ENCODE measurements around the gene ARL4A. TPM values are rescaled to one million over a fixed set of nuclear protein-coding genes. Genes with fewer than 3 reads are reported as not detected.

The ARL4A gene
- total and polyA plus RNA-seq, 9 of the 15 experiments (the other 6 are each of a cell fraction or from before 2014, with no cell fraction given) = 118 to 688 (median 172) TPM

- TF ChIP-seq MLLT1 (IDR thresholded peaks at IDR 0.05) (peak; percentile 44 to 67; a peak in 3 of 4 replicates), ZNF644 (tag; IDR thresholded peaks at IDR 0.05; ENCODE audit: low read depth) (0 out of 2 replicates have a peak, but pooled peaks have one; percentile 3), CTBP1 (IDR thresholded peaks at IDR 0.05; ENCODE audit: borderline replicate concordance) (no peak), ZEB2 (IDR thresholded peaks at IDR 0.05) (no peak), DIDO1 (tag; IDR thresholded peaks at IDR 0.05; ENCODE audit: low read depth) (no peak), CHD1 (IDR thresholded peaks at IDR 0.05; ENCODE audit: low read length) (no peak), ZNF24 (IDR thresholded peaks at IDR 0.05) (0 out of 2 replicates have a peak, but pooled peaks have one; percentile 13), CREB3 (tag; conservative IDR thresholded peaks at IDR 0.05; ENCODE audit: low read depth) (no peak), RFX1 (IDR thresholded peaks at IDR 0.05) (no peak), MYNN (IDR thresholded peaks at IDR 0.05) (no peak), MYNN (CRISPR knock-in tag; IDR thresholded peaks at IDR 0.05) (no peak), XRCC4 (IDR thresholded peaks at IDR 0.05; ENCODE audit: extremely low read depth, insufficient read depth, insufficient read length) (no peak), ZNF121 (CRISPR knock-in tag; conservative IDR thresholded peaks at IDR 0.05) (no peak), L3MBTL2 (IDR thresholded peaks at IDR 0.05) (no peak), TFAP4 (CRISPR knock-in tag; IDR thresholded peaks at IDR 0.05; ENCODE audit: borderline replicate concordance) (no peak), HDGF (IDR thresholded peaks at IDR 0.05) (0 out of 2 replicates have a peak, but pooled peaks have one; percentile 69), POLR2AphosphoS5 (IDR thresholded peaks at IDR 0.05; ENCODE audit: control insufficient read depth, insufficient read depth, low read depth, low read length) (no peak), HMBOX1 (IDR thresholded peaks at IDR 0.05) (no peak), NCOA4 (IDR thresholded peaks at IDR 0.05; ENCODE audit: partially characterized antibody) (no peak), SMARCC2 (IDR thresholded peaks at IDR 0.05; ENCODE audit: low read depth) (no peak), YY1 (IDR thresholded peaks at IDR 0.05; ENCODE audit: borderline replicate concordance in 1 of 3, control insufficient read depth in 1 of 3, extremely low read depth in 1 of 3, insufficient read depth in 3 of 3, insufficient read length in 1 of 3, insufficient replicate concordance in 2 of 3, low read depth in 1 of 3, low read length in 2 of 3) (no peak), TEAD1 (CRISPR knock-in tag; IDR thresholded peaks at IDR 0.05) (no peak), ZNF436 (CRISPR knock-in tag; IDR thresholded peaks at IDR 0.05) (0 out of 2 replicates have a peak, but pooled peaks have one; percentile 7), TFAM (CRISPR knock-in tag; conservative IDR thresholded peaks at IDR 0.05) (no peak), DMBX1 (CRISPR knock-in tag; IDR thresholded peaks at IDR 0.05; ENCODE audit: borderline replicate concordance) (peak; percentile 32; the same call in 1 of the 2 replicates)
Measured at GRCh38 chr7:12722136-12722535, 34.7 kb downstream of the ARL4A start (continued).
